KG1 (cell line): ENCODE measurements around the gene DPYSL4.
"Not testable (repeated sequence)": the region's sequence is repeated elsewhere in the genome, so short reads cannot be mapped to it uniquely, and the experiment has no call there.

ENCODE experiments used
- DNase-seq: peaks from one replicate; lab custom pipeline; 2025; lab: John Stamatoyannopoulos, UW

DPYSL4 gene

DNA sequence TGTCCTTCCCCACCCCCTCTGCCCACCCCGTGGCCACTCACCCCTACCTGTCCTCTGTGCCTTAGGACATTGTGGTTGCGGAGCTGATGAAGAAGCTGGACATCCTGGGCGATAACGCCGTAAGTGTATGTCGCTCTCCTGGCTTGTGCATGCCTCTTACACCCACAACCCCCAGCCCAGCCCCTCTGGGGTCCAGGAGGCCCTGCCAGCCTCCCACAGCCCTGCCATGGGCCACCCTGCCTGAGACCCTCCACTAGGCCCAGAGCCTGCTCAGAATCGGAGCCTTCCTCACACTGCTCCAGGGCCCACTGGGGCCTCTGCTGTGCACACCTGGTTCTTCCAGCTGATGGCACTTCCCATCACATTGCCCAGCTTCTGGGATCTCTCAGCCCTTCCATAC is 36.8 kb upstream of the DPYSL4 start:
- no peak for DNase-seq

DNA sequence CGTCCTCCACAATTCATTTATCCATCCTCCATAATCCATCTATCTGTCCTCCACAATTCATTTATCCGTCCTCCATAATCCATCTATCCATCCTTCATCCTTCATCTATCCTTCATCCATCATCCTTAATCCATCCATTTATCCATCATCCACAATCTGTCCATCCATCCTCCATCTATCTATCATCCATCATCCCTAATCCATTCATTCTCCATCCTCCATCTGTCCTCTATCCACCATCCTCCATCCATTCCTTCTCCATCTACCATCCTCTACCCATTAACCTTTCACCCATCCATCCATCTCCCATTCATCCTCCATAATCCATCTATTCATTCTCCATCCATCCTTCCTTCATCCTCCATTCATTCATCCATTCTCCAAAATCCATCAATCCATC is 36.0 kb upstream of the DPYSL4 start:
- no peak for DNase-seq

DNA sequence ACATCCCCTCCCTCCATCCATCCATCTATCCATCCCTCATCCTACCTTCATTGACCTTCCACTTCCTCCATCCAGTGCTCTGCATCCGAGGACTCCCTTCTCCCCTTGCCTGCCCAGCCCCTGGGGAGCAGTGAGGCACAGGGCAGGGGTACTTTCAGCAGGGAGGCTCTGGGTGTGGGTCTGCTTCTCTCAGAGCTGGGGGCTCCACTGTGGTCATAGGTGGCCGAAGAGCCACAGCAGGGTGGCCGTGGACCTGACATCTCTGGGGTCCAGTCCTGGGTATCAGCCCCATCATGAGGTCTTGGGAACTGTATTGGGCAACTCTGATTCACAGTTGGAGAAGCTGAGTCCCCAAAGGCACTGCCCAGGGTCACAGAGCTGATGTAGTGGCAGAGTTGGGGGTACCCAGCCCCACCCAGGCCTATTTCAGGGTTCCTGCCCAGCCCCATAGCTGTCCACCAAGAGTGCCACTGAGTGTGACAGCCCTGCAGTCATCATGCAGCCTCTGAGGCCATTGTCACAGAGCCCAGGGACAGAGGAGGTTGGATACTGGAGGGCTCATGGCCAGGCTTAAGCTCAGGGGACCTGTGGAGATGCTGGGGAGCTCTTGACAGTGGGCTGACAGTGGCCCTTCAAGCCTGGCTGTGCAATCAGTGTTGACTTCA is 35.3 kb upstream of the DPYSL4 start:
- DNase-seq = no peak

DNA sequence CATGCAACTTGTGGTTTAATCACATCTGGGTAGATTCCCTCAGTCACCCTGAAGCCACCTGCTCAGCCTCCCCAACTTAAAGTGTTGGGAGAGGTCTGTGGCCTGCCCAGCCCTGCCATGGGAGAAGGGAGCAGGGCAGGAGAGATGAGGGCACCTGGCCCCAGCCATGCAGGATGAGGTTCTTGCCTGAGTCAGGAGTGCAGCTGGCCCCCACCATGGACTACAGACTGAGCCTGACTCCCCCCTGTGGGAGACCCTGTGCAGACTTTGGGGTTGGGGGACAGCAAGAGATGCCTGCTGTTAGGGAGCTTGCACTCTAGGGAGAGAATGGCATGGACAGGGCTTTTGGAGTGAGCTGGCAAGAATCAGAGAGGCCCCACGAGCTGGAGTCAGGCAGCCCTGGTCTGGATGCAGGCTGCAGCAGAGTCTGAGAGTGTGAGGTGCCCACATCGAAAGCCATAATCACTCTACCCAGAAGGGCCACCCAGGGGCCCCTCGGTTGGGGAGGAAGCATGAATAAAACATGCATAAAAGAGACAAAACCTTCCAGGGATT is 34.7 kb upstream of the DPYSL4 start:
- DNase-seq = no peak

DNA sequence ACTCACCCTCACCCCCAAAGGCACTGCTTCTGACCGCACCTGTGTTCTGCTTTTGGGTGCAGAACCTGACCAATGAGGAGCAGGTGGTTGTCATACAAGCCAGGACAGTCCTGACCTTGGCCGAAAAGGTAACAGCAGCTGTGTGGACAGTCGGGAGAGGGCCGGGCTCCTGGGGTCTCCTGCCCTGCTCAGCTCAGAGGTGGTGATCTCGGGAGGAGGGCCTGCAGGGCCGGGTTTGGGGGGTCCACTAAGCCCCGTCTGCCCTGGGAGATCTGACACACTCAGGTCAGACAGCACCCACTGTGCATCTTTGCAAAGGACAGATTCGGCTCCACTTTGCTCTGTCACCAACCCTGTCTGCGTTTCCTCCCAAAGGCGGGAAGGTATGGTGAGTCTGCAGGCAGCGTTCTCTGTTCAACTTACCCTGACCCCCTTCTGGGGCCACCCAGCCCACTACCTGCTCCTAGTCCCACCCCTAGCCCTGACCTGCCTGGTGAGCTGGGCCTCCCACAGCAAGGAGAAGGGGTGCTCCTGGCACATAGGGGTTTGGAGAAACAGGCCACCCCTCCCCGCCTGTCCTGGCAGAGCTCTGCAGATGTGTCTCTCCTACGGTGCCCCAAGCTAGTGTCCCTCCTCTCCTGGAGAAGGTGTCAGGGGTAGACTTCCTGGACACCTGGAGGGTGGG is 33.7 kb upstream of the DPYSL4 start:
- DNase-seq = no peak

DNA sequence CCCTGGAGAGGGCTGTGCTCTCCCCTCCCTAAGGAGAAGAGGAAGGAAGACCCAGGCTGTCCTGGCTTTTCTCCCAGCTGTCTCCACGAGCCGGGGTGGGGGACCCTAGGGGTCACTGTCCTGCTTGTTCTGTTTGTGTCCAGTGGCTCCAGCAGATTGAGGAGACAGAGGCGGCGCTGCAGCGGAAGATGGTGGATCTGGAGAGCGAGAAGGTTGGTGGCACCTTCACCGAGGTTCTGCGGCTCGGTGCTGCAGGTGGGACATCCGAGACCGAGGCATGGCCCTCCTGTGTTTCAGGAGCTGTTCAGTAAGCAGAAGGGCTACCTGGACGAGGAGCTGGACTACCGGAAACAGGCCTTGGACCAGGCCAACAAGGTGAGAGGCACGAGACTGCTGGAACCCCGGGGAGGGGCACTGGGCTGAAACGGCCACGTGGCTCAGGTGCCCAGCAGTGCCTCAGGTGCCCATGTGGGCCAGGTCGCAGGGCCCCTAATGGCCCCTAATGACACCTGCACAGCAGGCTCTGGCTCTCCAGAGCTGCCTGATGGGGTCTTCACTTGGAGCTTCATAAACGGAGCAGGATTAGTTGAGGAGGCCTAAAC is 33.0 kb upstream of the DPYSL4 start:
- no peak for DNase-seq

DNA sequence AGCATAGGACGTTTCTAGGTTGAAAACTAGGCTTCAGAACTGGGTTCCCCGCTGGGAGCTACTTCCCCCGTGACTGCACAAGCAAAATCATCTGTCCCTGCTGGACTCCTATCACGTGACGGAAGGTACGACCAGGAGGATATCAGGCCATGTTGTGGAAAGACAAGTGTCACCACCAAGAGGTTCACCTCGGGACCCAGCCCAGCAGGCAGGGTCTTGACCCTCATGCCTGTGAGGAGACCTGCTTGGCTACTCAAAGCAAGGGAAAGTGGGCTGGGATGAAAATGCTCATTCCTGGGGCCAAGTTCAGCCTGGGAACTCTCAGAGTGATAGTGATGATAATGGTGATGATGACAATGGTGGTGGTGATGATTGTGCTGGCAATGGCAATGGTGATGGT is 32.3 kb upstream of the DPYSL4 start:
- no peak for DNase-seq

DNA sequence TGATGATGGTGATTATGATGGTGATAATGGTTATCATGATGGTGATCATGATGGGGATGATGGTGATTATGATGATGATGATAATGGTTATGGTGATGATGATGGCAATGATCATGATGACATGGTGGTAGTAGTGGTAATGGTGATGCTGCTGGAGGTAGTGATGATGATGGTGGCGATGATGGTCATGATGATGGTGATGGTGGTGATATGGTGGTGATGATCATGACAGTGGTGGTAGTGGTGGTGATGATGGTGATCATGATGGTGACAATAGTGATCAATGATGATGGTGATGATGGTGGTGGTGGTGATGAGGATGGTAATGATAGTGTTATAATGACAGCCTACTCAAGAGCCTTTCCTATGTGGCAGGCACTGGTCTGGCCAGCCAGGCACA is 31.8 kb upstream of the DPYSL4 start:
- no peak for DNase-seq

DNA sequence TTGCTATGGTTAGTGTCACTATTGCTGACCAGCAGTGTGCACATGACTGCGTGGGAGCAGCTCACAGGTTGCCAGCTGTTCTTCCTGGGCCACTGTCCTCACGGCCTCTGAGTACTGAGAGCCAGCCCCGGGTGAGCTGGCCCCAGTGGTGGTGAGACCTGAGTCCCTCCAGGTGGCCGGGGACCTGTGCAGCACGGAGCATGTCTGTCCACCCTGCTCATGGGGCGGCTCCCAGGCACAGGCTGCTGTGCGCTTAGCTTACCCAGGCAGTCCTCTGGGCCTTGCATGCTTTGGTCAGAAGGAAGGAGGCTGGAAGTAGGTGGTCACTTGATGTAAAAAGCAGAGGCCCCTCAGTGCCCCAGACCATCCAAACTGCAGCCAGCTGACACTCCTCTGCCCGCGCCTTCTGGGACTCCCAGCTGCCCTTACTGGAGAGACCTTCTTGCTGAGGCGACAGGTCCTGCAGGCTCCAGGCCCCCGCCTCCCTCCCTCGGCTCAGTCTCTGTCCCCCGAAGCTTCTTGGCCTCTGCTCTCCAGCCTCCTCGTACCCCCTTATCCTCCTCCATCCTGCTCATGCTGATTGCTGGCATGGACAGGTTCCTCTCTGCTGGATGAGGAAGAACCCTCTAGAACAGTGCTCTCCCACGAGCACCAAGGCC is 30.9 kb upstream of the DPYSL4 start:
- DNase-seq = no peak

DNA sequence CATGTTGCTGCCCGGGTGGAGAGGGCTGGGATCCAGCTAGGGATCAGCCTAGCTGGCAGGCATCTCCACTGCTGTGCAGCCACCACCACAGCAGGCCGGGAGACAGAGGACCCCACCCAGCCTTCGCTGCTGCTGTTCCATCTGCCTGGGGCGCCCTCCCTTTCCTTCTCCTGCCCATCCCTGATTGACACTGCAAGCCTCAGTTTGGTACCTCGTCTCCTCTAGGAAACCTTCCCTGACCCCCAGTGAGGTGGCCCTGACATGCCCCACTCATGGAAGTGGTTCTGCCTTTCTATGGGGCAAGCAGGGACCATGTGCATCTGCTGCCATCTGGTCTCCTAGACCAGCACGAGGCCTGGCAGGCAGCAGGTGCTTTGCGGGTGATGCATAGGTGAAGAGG is 30.4 kb upstream of the DPYSL4 start:
- no peak for DNase-seq

DNA sequence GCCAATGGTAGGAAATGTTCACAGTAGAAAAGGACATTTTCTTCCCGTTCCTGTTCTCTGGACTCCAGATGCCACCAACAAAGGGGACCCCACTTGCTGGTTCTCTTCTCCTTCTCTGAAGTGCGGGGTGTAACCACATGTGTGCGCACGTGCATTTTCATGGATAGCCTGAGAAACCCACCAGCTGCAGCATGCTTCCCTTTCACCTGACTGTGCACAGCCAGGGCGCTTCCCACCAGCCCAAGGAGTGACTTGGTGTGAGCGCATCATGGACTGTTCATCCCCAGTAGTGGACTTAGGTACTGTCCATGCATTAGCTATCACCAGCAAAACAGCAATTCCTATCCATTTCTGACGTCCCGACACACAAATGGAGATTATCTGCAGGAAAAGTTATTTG is 29.6 kb upstream of the DPYSL4 start:
- no peak for DNase-seq

DNA sequence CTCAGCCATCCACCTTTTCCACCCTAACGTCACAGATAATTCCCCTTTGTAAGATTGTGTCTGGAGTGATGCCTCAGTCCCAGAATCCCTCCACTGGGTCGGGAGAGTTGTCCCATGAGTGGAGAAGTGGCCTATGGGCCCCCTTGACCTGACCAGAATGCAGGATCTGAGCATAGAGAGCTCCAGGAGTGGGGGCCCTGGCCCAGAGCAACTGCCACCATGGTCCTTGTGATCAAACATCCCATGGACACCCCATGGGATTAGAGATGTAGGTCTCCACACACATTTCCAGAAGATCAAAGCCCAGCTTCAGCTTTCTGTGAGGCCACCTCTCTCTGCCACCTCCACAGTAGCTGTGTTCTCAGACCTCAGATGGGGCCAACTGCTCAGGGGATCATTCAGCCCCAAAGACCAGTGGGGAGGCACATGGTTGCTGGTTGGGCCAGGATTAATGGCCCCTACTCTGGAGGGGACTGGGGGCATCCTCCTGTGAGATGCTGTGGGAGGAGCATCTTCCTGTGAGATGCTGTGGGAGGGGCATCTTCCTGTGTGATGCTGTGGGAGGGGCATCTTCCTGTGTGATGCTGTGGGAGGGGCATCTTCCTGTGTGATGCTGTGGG is 28.5 kb upstream of the DPYSL4 start:
- no peak for DNase-seq

DNA sequence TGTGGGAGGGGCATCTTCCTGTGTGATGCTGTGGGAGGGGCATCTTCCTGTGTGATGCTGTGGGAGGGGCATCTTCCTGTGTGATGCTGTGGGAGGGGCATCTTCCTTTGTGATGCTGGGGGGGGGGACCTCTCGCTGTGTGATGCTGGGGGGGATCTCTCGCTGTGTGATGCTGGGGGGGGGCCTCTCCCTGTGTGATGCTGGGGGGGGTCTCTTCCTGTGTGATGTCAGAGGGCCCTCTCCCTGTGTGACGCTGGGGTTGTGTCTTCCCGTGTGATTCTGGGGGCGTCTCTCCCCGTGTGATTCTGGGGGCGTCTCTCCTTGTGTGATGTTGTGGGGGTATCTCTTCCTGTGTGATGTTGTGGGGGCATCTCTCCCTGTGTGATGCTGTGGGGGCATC is 27.9 kb upstream of the DPYSL4 start:
- no peak for DNase-seq

DNA sequence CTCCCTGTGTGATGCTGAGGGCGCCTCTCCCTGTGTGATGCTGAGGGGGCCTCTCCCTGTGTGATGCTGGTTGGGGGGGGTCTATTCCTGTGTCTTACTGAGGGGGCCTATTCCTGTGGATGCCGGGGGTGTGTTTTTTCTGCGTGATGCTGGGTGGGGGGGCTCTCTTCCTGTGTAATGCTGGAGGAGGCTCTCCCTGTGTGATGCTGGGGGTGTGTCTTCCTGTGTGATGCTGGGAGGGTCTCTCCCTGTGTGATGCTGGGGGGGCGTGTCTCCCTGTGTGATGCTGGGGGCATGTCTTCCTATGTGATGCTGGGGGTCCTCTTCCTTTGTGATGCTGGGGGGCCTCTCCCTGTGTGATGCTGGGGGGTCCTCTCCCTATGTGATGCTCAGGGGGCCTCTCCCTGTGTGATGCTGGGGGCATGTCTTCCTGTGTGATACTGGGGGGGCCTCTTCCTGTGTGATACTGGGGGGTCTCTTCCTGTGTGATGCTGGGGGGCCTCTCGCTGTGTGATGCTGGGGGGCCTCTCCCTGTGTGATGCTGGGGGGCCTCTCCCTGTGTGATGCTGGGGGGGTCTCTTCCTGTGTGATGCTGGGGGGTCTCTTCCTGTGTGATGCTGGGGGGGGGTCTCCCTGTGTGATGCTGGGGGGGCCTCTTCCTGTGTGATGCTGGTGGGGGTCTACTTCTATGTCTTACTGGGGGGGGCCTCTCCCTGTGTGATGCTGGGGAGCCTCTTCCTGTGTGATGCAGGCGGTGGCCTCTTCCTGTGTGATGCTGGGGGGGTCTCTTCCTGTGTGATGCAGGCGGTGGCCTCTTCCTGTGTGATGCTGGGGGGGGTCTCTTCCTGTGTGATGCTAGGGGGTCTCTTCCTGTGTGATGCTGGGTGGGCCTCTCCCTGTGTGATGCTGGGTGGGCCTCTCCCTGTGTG is 27.2 kb upstream of the DPYSL4 start:
- DNase-seq = not testable (repeated sequence)

DNA sequence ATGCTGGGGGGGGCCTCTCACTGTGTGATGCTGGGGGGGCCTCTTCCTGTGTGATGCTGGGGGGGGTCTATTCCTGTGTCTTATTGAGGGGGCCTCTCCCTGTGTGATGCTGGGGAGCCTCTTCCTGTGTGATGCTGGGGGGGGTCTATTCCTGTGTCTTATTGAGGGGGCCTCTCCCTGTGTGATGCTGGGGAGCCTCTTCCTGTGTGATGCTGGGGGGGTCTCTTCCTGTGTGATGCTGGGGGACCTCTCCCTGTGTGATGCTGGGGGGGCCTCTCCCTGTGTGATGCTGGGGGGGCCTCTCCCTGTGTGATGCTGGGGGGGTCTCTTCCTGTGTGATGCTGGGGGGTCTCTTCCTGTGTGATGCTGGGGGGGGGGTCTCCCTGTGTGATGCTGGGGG is 26.5 kb upstream of the DPYSL4 start:
- DNase-seq = not testable (repeated sequence)

DNA sequence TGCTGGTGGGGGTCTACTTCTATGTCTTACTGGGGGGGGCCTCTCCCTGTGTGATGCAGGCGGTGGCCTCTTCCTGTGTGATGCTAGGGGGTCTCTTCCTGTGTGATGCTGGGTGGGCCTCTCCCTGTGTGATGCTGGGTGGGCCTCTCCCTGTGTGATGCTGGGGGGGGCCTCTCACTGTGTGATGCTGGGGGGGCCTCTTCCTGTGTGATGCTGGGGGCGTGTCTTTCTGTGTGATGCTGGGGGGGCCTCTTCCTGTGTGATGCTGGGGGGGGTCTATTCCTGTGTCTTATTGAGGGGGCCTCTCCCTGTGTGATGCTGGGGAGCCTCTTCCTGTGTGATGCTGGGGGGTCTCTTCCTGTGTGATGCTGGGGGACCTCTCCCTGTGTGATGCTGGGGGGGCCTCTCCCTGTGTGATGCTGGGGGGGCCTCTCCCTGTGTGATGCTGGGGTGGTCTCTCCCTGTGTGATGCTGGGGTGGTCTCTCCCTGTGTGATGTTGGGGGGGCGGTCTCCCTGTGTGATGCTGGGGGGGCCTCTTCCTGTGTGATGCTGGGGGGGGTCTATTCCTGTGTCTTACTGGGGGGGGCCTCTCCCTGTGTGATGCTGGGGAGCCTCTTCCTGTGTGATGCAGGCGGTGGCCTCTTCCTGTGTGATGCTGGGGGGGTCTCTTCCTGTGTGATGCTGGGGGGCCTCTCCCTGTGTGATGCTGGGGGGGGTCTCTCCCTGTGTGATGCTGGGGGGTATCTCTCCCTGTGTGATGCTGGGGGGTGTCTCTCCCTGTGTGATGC is 25.7 kb upstream of the DPYSL4 start:
- not testable (repeated sequence) for DNase-seq

DNA sequence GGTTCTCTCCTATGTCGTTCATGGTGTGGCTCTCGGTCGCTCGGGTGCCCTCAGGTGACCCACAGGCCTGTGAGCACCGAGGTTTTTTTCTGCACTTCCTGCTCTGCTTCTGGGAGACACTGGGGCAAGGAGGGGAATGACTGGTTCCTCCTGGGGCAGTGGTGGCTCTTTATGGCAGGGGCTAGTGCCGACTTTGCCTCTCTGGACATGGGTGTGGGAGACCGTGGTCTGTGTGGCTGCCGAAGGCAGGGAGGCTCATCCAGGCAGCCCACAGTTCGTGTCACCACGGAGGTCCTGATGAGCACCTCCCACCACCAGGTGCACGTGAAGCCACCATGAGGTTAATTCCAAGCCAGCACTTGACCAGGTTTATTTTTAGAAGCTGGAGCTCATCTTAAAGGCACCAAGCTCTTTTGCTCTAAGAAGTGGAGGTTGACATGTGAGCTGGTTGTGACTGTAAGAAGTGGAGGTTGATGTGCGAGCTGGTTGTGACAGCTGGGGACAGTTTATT is 24.7 kb upstream of the DPYSL4 start:
- DNase-seq = no peak

DNA sequence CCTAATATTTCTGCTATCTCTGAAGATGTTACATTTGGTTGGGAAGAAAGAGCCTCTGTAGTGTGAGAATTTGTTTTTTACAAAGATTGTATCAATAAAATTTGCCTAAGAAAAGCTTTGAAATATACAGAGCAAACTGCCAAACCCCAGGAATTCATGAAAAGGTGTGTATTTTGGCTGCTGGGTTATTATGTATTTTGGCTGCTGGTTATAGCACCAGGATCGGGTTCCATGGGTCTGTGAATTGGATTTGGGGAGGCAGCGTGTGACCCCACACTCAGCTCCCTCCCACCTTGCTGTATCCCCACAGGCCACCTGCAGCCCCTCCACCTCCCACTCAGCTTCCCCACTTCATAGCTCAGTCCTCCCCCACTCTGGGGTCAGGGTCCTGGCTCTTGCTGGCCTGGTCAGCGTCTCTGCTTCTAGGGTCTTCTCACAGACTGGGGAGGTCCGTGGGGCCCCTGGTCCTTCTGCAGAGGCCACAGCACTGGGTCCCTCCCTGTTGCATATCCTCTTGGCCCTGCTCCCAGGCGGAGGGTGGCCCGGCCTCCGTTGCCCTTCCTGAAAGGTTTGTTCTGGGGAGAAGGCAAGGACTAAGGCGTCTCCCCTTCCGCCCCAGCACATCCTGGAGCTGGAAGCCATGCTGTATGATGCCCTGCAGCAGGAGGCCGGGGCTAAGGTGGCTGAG is 24.0 kb upstream of the DPYSL4 start:
- no peak for DNase-seq

DNA sequence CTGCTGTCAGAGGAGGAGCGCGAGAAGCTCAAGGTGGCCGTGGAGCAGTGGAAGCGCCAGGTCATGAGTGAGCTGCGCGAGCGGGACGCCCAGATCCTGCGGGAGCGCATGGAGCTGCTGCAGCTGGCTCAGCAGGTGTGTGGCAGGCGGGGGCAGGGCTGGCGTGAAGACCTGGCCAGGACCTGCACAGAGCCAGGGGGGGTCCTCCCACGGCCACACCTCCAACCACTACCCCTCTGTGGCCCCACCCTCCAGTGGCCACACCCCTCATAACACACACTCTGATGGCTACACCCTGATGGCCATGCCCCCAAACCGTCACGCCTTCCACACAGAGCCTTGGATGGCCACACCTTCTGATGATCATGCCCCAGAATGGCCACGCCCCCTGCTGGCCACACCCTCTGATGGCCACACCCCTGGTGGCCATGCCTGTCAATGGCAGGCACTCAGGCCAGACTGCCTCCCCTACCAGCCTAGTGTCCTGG is 23.4 kb upstream of the DPYSL4 start:
- no peak for DNase-seq
